GM21390 (cell line): ENCODE results near the gene DDX11.
A peak's percentile ranks its signal among the peaks of the same experiment; 100 is the strongest.
"Not testable (repeated sequence)": the region's sequence is repeated elsewhere in the genome, so short reads cannot be mapped to it uniquely, and the experiment has no call there.

Source experiments
- ATAC-seq: cut with Tn5 transposase; IDR thresholded peaks from one replicate; pipeline ENCODE4 v1.9.1; 2021; ENCODE audit not compliant: unreplicated experiment

Gene DDX11

DNA sequence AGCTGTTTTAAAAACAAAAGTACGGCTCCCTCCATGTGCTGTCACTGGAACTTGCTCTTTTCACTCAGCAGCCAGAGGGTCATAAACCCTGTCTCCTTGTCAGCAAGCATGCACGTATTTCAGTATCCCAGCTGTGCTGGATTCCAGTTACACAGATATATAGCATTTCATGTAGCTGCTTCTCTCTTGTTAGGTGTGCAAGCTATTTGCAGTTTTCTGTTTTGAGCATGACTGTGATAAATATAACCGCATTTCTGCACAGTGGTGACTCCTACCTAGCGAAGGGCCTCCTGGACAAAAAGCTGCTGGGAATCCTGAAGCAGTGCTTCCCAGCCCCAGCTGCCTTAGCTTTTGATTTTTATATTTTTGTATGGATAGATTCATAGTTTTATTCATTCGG lies 24.7 kb downstream of the DDX11 start:
- not testable (repeated sequence) for ATAC-seq

DNA sequence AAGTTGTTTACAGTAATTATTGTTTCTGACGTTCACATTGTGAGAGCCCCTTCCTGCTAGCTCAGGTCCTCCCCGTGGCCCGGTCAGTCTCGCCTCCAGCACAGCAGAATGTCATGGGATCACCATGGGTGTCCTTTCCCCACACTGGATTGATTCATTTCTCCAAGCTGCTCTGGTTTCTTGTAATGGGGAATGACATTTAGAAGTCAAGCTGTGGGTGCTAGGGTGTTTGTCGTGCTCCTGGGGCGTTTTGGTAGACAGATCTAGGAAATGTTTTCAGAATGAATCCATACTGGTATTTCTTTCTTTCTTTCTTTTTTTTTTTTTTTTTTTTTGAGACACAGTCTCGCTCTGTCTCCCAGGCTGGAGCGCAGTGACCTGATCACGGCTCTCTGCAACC lies 25.1 kb downstream of the DDX11 start:
- not testable (repeated sequence) for ATAC-seq

DNA sequence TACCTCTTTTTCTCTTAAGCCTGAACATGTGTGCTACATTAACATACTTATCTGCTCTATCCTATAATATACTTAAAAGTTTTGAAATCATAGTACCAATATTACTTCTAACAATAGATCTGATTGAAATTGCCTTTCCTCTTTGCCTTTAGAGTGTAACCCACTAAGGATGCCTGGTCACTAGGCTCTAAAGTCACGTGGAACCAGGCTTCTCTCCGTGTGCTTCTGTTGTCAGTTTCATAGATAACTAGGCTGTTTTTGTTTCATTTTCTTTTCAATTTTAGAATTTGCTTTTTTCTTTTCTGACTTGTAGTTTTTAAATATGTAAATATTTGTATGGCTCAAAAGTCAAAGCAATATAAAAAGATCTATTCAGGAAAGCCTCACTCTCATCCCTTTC lies 25.8 kb downstream of the DDX11 start:
- peak; percentile 60 for ATAC-seq

DNA sequence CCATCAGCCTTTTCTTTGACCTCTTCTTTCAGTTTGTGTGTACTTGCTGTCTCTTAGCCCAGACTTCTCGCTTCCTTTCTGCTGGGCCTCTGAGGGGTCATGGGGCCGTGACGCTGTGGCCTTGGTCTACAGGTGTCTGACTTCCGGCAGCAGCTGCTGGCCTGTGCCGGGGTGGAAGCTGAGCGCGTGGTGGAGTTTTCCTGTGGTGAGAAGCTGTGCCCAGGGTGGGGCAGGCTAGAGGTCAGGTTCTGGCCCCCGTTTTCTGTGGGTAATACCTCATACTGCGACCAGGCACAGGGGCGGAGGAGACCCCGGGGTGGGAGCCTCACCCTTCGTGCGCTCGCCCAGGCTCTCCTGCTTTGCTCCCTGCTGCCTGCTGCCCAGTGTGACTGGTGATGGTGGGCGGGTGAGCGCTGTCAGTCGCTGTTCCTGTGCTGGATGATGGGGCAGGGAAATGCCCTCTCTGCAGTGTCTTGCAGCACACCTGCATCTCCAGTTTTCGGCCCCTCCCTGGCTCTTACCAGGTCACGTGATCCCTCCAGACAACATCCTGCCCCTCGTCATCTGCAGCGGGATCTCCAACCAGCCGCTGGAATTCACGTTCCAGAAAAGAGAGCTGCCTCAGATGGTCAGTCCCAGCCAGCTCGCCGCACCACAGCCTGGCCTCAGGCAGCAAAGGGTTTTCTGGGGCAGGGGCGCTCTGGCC lies 27.0 kb downstream of the DDX11 start:
- not testable (repeated sequence) for ATAC-seq

DNA sequence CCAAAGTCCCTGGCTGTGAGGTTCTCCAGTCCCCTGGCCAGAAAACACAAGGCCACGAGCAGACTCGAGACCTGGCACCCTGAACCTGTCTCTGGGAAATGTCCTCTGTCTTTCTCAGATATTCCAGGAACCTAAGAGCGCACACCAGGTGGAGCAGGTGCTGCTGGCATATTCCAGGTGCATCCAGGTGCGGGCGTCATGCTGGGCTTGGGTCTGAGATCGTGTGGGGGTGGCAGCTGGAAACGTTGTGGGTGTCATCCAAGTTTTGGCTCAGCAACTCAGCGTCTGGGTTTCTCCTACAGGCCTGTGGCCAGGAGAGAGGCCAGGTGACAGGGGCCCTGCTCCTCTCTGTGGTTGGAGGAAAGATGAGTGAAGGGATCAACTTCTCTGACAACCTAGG lies 28.5 kb downstream of the DDX11 start:
- not testable (repeated sequence) for ATAC-seq

DNA sequence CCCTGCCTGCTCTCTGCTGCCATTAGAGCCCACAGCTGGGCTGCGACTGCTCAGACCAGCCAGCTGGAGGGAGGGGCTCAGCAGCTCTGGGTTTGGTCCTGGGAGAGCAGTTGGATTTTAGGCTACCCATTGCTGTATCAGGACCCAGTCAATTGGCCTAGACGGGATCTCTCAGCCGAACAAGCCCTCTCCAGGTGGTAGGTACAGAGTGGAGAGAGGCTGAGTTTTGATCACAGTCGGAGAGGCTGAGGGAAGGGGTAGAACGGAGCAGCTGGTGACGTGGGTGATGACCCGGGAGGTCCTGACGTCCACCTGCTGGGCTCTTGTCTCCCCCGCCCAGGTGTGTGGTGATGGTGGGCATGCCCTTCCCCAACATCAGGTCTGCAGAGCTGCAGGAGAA lies 28.9 kb downstream of the DDX11 start:
- not testable (repeated sequence) for ATAC-seq

DNA sequence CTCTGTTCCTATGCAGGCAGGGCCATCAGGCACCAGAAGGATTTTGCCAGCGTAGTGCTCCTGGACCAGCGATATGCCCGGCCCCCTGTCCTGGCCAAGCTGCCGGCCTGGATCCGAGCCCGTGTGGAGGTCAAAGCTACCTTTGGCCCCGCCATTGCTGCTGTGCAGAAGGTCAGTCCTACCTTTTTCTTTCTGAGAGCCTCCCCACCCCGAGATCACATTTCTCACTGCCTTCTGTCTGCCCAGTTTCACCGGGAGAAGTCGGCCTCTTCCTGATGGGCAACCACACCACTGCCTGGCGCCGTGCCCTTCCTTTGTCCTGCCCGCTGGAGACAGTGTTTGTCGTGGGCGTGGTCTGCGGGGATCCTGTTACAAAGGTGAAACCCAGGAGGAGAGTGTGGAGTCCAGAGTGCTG lies 29.9 kb downstream of the DDX11 start:
- ATAC-seq: not testable (repeated sequence)

DNA sequence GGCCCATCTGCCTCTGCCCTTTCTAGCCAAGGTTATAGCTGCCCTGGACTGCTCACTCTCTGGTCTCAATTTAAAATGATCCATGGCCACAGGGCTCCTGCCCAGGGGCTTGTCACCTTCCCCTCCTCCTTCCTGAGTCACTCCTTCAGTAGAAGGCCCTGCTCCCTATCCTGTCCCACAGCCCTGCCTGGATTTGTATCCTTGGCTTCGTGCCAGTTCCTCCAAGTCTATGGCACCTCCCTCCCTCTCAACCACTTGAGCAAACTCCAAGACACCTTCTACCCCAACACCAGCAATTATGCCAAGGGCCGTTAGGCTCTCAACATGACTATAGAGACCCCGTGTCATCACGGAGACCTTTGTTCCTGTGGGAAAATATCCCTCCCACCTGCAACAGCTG lies 30.6 kb downstream of the DDX11 start:
- ATAC-seq: not testable (repeated sequence)

DNA sequence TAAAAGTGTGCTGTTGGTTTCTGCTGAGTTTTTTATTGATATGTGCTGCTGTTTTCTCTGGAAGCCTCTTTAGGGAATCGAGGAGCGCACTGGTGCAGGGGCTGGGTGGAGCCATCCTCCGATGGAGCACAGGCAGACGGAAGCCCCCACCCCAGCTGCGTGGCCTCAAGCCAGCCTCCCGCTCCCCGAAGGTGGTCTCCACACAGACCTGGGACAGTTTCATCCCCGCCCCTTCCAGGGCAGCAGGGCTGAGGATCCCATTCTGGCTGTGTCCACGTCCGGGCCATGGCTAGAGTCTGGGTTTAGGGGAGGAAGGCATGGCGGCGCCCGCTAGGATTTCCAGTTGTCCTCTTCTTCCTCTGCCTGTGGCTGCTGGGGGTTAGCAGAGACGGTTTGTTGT lies 31.1 kb downstream of the DDX11 start:
- ATAC-seq: not testable (repeated sequence)

DNA sequence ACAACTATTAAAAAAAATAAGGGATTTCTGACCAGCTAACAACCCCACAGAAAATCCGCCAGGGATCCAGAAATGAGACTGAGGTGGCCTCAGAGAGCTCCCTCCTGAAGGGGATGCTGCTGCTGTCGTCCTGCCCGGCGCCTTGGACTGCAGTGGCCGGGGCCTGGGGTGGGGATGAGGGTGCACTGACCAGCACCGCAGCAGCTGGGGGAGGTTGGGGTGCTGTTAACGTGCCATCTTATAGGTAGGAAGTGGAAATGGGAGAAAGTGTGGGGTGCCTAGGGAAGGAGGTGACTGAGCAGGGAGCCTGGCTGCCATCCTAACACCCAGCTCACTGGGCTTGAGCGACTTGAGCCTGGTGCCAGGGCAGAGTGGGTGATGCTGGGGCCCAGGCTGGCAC lies 32.0 kb downstream of the DDX11 start:
- no peak for ATAC-seq

DNA sequence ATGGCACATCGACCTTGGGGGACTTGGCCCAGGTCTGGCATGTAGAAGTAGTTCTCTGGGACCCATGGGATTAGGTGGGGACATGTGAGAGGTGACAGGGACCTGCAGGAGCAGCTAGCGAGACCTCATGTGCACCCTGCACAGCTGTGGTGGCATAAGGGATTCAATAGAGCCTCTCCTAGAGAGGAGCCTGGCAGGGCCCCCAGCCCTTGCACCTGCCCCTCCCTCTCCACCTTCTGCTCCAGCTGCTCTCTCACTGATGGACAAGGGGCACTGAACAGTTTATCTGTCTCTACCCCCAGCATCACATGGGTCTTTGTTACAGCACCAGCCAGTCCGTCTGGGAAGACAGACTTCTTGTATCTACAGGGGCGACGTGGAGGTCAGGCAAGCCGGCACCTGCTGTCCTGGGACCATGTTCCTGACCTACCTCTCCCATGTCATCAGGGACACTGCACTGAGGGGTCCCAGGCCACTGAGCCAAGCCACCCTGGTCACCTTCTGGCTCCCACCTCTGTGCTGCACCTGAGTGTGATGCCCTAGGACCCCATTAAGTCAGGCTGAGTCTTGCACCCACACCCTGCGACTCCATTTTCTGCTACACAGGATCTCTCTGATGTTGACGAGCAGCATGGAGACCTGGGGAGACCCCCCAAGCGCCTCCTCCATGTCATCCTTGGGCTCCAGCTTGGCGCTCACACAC lies 32.6 kb downstream of the DDX11 start:
- ATAC-seq: no peak

DNA sequence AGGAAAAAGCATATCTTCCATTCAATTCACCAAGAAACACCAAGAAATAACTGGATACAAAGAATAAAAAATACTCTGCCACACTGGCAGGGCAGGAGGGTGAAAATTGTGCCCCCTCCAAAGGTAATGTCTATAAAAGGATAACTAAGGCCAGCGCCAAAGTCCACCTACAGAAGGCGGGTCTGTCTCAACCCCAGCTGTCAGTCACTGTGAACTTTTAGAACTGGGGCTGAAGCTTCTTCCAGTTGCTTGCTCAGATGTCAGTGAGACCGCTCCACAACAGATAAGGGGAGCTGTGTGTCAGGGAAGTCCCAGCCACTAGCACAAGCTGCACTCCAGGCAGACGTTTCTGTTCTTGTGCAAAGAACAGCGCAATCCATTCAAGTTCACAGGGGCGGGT lies 36.1 kb downstream of the DDX11 start:
- ATAC-seq: not testable (repeated sequence)

DNA sequence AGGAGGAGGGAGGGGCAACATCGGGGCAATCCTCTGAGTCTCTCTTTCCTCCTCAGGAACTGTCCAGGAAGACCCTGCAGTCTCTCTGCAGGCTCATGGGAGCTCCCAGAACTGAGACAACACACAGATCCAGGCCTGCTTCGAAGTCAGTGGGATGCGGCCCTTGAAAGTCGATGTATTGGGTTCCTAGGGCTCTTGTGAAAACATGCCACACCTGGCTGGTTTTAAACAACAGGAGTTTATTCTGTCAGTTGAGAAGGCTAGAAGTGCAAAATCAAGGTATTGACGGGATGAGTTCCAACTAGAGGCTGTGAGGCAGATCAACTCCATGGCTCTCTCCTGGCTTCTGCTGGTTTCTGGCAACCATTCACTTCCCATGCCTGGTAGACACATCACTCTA lies 36.6 kb downstream of the DDX11 start:
- ATAC-seq: not testable (repeated sequence)

DNA sequence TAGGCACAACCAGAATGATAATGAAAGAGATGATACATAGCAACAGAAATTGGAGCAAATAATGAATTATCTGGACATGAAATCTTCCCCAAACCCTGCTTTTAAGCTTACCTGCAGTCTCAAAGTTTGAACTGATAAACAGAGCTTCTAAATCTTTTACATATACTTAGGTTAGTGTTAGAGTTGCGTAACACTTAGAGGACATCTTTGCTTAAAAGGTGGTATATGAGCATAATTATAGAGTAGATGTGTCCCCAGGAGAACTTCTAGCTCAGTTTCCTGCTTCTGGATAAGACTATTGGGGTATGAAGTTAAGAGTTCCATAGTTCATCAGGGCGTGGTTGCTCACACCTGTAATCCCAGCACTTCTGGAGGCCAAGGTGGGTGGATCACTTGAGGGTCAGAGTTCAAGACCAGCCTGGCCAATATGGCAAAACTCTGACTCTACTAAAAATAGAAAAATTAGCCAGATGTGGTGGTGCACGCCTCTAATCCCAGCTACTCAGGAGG lies 41.5 kb downstream of the DDX11 start:
- not testable (repeated sequence) for ATAC-seq

DNA sequence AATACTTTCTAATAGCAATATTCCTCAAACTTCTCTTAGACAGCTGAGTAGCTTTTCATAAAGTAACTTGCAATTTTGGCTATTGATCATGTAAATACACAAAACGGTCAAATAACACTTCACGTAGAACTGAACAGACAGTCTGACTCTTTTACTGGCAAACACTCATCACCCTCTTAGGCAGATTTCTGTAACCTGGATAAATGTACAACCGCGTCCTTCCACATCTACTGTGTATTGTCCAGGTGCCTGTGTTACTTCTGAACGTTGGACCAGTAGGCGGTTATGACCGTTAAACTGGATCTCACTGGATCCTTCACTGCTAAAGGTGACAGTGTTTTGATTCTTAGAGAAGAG lies 43.2 kb downstream of the DDX11 start:
- not testable (repeated sequence) for ATAC-seq

DNA sequence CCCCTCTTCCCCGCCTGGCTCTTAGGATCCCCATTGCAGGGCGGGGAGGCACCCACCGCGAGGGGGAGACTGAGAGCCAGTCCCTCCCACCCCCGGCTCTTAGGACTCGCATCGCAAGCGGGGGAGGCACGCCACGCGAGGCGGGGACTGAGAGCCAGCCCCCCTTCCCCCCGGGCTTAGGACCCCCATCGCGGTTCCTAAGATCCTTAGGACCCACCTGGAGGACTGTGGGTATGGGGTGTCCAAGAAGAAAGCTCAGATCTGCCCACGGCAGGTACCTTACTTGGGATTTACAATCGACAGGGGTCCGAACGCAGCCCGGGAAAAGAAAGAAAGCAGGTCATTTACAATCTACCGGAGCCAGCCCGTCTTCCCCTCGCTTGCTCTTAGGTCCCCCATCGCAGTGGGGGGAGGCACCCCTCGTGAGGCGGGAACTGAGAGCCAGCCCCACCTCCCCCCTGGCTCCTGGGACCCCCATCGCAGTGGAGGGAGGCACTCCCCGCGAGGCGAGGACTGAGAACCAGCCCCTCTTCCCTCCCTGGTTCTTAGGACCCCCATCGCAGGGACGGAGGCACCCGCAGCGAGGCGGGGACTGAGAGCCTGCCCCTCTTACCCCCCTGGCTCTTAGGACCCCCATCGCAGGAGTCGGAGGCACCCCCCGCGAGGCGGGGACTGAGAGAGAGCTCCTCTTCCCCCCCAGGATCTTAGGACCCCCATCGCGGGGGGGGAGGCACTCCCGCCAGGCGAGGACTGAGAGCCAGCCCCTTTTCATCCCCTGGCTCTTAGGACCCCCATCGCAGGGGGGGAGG lies 43.7 kb downstream of the DDX11 start:
- no peak for ATAC-seq

DNA sequence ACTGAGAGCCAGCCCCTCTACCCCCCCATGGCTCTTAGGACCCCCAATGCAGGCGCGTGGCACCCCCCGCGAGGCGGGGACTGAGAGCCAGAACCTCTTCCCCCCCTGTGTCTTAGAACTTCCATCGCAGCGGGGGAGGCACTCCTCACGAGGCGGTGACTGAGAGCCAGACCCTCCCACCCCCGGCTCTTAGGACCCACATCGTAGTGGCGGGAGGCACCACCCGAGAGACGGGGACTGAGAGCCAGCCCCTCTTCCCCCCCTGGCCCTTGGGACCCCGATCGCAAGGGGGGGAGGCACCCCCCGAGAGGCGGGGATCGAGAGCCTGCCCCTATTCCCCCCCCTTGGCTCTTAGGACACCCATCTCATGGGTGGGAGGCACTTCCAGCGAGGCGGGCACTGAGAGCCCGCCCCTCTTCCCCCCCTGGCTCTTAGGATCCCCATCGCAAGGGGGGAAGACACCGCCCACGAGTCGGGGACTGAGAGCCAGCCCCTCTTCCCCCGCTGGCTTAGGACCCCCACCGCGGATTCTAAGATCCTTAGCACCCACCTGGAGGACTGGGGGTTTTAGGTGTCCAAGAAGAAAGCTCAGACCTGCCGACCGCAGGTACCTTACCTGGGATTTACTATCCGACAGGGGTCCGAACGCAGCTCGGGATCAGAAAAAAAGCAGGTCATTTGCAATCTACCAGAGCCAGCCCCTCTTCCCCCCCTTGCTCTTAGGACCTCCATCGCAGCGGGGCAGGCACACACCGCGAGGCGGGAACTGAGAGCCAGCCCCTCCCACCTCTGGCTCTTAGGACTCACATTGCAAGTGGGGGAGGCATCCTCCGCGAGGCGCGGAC lies 44.9 kb downstream of the DDX11 start:
- no peak for ATAC-seq

DNA sequence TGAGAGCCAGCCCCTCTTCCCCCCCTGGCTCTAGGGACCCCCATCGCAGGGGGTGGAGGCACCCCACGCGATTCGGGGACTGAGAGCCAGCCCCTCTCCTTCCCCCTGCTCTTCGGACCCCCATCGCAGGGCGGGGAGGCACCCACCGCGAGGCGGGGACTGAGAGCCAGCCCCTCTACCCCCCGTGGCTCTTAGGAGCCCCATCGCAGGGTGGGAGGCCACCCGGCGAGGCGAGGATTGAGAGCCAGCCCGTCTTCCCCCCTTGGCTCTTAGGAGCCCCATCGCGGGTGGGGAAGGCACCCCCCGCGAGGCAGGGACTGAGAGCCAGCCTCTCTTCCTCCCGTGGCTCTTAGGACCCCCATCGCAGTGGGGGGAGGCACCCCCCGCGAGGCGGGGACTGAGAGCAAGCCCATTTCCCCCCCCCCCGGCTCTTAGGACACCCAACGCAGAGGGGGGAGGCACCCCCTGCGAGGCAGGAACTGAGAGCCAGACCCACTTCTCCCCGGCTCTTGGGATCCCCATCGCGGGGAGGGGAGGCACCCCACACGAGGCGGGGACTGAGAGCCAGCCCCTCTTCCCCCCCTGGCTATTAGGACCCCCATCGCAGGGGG lies 45.6 kb downstream of the DDX11 start:
- no peak for ATAC-seq

DNA sequence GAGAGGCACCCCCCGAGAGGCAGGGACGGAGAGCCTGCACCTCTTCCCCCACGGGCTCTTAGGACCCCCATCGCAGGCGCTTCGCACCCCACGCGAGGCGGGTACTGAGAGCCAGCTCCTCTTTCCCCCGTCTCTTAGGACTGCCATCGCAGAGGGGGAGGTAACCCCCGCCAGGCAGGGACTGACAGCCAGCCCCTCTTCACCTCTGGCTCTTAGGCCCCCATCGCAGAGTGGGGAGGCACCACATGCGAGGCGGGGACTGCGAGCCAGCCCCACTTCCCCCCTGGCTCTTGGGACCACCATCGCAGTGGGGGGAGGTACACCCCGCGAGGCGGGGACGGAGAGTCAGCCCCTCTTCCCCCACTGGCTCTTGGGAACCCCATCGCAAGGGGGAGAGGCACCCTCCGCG lies 46.1 kb downstream of the DDX11 start:
- no peak for ATAC-seq

DNA sequence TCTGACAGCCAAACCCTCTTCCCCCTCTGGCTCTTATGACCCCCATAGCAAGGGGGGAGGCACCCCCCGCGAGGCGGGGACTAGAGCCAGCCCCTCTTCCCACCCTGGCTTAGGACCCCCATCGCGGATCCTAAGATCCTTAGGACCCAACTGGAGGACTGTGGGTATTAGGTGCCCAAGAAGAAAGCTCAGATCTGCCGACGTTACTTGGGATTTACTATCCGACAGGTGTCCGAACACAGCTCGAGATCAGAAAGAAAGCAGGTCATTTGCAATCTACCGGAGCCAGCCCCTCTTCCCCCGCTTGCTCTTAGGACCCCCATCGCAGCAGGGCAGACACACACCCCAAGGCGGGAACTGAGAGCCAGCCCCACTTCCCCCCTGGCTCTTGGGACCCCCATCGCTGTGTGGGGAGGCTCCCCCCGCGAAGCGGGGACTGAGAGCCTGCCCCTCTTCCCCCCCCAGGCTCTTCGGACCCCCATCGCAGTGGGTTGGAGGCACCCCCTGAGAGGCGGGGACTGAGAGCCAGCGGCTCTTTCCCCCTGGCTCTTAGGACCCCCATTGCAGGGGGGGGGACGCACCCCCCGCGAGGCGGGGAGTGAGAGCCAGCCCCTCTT lies 46.8 kb downstream of the DDX11 start:
- ATAC-seq: no peak
